GM23338 (cell line): ENCODE measurements around the gene EFNB2. TPM values are rescaled to one million over a fixed set of nuclear protein-coding genes. Genes with fewer than 3 reads are reported as not detected.

ENCODE experiments used
- ATAC-seq: fragments of 200-7000 bp; cut with Tn5 transposase; 3 replicates; pipeline ENCODE4 v1.9.1; 2020
- DNase-seq: peaks from one replicate; pipeline ENCODE4 v3.0.0-alpha.2; 2015; ENCODE audit warnings: low spot score
- H2AFZ ChIP-seq: fragments of 200-600 bp; sonication (generic); 2 replicates; pipeline ENCODE4 v1.8.0; 2016; ENCODE audit warnings: antibody characterized with exemption, mild to moderate bottlenecking, moderate library complexity
- H3F3A ChIP-seq: fragments of 200-600 bp; sonication (generic); replicated peaks from 2 replicates; pipeline ENCODE4 v1.8.0; 2017; ENCODE audit warnings: antibody characterized with exemption, mixed run types, low read depth
- H3K27ac ChIP-seq: fragments of 200-600 bp; sonication (generic); 2 replicates; pipeline ENCODE4 v1.6.1; 2016; ENCODE audit warnings: low read depth
- H3K27me3 ChIP-seq: fragments of 200-600 bp; sonication (generic); 2 replicates; pipeline ENCODE4 v1.8.0; 2016; ENCODE audit warnings: mild to moderate bottlenecking, mixed run types, moderate library complexity; ENCODE audit not compliant: insufficient read depth
- H3K36me3 ChIP-seq: fragments of 200-600 bp; sonication (generic); 2 replicates; pipeline ENCODE4 v1.8.0; 2016; ENCODE audit warnings: mild to moderate bottlenecking; ENCODE audit not compliant: insufficient read depth
- H3K4me1 ChIP-seq: fragments of 200-600 bp; sonication (generic); 2 replicates; pipeline ENCODE4 v1.8.0; 2016; ENCODE audit warnings: mild to moderate bottlenecking, moderate library complexity; ENCODE audit not compliant: insufficient read depth
- H3K4me2 ChIP-seq: fragments of 200-600 bp; sonication (generic); 2 replicates; pipeline ENCODE4 v1.7.1; 2017; ENCODE audit warnings: mixed run types
- H3K4me3 ChIP-seq: fragments of 200-600 bp; sonication (generic); 2 replicates; pipeline ENCODE4 v1.6.1; 2016; ENCODE audit warnings: mixed run types
- H3K79me2 ChIP-seq: fragments of 200-600 bp; sonication (generic); replicated peaks from 2 replicates; pipeline ENCODE4 v1.8.0; 2017; ENCODE audit warnings: mild to moderate bottlenecking; ENCODE audit not compliant: insufficient read depth
- H3K9me2 ChIP-seq: fragments of 200-600 bp; sonication (generic); 2 replicates; pipeline ENCODE4 v1.8.0; 2017; ENCODE audit not compliant: insufficient read depth
- H4K20me1 ChIP-seq: fragments of 200-600 bp; sonication (generic); replicated peaks from 2 replicates; pipeline ENCODE4 v1.8.0; 2017; ENCODE audit warnings: mild to moderate bottlenecking; ENCODE audit not compliant: insufficient read depth
- H3K27ac Mint-ChIP-seq: 2 replicates; pipeline ENCODE4 v1.8.0; 2020; ENCODE audit warnings: inconsistent platforms, mild to moderate bottlenecking, moderate library complexity, mixed read lengths
- H3K27me3 Mint-ChIP-seq: 3 replicates; pipeline ENCODE4 v1.8.0; 2022; ENCODE audit warnings: low read depth, mild to moderate bottlenecking, moderate library complexity, mixed read lengths, inconsistent platforms; ENCODE audit not compliant: insufficient read depth, poor library complexity
- H3K36me3 Mint-ChIP-seq: 3 replicates; pipeline ENCODE4 v1.8.0; 2021; ENCODE audit warnings: low read depth, mild to moderate bottlenecking, inconsistent platforms, moderate library complexity, mixed read lengths
- H3K4me1 Mint-ChIP-seq: 3 replicates; pipeline ENCODE4 v1.8.0; 2020; ENCODE audit warnings: mild to moderate bottlenecking, inconsistent platforms, mixed read lengths
- H3K4me3 Mint-ChIP-seq: 3 replicates; pipeline ENCODE4 v1.8.0; 2021; ENCODE audit warnings: moderate library complexity, mild to moderate bottlenecking, inconsistent platforms, mixed read lengths
- H3K9me3 Mint-ChIP-seq: 3 replicates; pipeline ENCODE4 v1.8.0; 2020; ENCODE audit warnings: moderate library complexity, mild to moderate bottlenecking, inconsistent platforms, mixed read lengths
- CREB1 ChIP-seq: fragments of 250-450 bp; sonication (Bioruptor Pico); IDR thresholded peaks from 2 replicates; pipeline ENCODE4 v1.5.0; 2020; ENCODE audit warnings: low read depth, mild to moderate bottlenecking, moderate library complexity
- EZH2 ChIP-seq: fragments of 200-600 bp; sonication (generic); IDR thresholded peaks from one replicate; pipeline ENCODE4 v1.8.0; 2017; ENCODE audit warnings: antibody characterized with exemption, mild to moderate bottlenecking, low read depth; ENCODE audit not compliant: unreplicated experiment
- EZH2phosphoT487 ChIP-seq: fragments of 200-600 bp; sonication (generic); IDR thresholded peaks from one replicate; pipeline ENCODE4 v1.8.1; 2018; ENCODE audit warnings: antibody characterized with exemption; ENCODE audit not compliant: unreplicated experiment
- JUNB ChIP-seq: IDR thresholded peaks from one replicate; pipeline ENCODE4 v1.6.1; 2016; ENCODE audit warnings: antibody characterized with exemption; ENCODE audit not compliant: unreplicated experiment
- POLR2AphosphoS5 ChIP-seq: IDR thresholded peaks from 2 replicates; pipeline ENCODE4 v1.6.1; 2016; ENCODE audit warnings: antibody characterized with exemption, low read depth
- polyA plus RNA-seq: library from polyadenylated mRNA; unstranded; fragments of >200 nt; fragmentation: Nextera tagmentation; extraction: Ambion mirVana; gene quantifications from 2 replicates; pipeline ENCODE4 v1.2.1, GENCODE V29; 2016
- total RNA-seq: library from RNA; depleted of rRNA; stranded (reverse); fragments of >200 nt; shearing (Covaris generic); gene quantifications from 2 replicates; pipeline ENCODE4 v1.2.3, GENCODE V29; 2014
- TF ChIP-seq, protein P1 (sequence below): IDR thresholded peaks from one replicate; pipeline ENCODE4 v1.6.1; 2018; ENCODE audit warnings: antibody characterized with exemption; ENCODE audit not compliant: unreplicated experiment
- TF ChIP-seq, protein P2 (sequence below): fragments of 250-450 bp; sonication (Bioruptor Pico); IDR thresholded peaks from 2 replicates; pipeline ENCODE4 v1.5.0; 2020; ENCODE audit warnings: mild to moderate bottlenecking, moderate library complexity
- TF ChIP-seq, protein P3 (sequence below): IDR thresholded peaks from 2 replicates; pipeline ENCODE4 v1.6.1; 2016; ENCODE audit warnings: antibody characterized with exemption
- TF ChIP-seq, protein P4 (sequence below), 2 experiments: fragments of 200-600 bp in 1 of 2; sonication (generic) in 1 of 2; conservative IDR thresholded peaks; 2 replicates each; pipeline versions ENCODE4 v1.5.1 to v1.6.1; 2016 to 2017; ENCODE audit warnings: antibody characterized with exemption in 2 of 2, low read depth in 2 of 2, mild to moderate bottlenecking in 2 of 2, moderate library complexity in 1 of 2

EFNB2 gene
- total and polyA plus RNA-seq, 2 experiments from 2014 or later = 5.7 to 10.9 TPM

DNA sequence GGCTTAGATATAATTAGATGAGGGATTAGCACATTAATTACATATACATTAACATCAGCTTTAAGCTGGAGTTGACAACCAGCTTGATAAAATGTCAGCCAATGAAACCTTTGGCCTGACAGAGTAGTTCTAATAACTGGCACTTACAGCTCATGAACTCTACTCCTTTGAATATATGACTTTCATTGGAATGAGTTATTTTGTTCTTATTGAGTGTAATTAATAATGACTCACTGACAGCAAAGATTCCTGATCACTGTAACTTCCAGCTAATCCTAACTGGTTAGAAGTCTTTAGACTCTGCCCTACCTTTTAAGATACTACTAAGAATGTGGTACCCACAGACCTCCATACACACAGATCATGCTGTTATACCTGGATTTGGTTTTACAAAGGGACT is 41.0 kb downstream of the EFNB2 start:
- peaks cover 28% of the 10 kb centered on the region for H3K36me3 Mint-ChIP-seq
- H3K27ac Mint-ChIP-seq = no peak overlapping the region
- ATAC-seq (no peak), DNase-seq (no peak)
- H3K27me3 Mint-ChIP-seq = peaks cover 6% of the 10 kb centered on the region
- H3K4me1 ChIP-seq = peaks cover 48% of the 10 kb centered on the region
- H3K4me3 ChIP-seq = no peak overlapping the region
- peaks cover 48% of the 10 kb centered on the region for H3K4me1 Mint-ChIP-seq
- H3K36me3 ChIP-seq = no peaks in the 10 kb centered on the region
- H3K27me3 ChIP-seq = no peaks in the 10 kb centered on the region
- no peak overlapping the region for H3K4me2 ChIP-seq
- no peaks in the 10 kb centered on the region for H3K9me3 Mint-ChIP-seq
- no peaks in the 10 kb centered on the region for H3F3A ChIP-seq
- TF ChIP-seq, protein P1, sequence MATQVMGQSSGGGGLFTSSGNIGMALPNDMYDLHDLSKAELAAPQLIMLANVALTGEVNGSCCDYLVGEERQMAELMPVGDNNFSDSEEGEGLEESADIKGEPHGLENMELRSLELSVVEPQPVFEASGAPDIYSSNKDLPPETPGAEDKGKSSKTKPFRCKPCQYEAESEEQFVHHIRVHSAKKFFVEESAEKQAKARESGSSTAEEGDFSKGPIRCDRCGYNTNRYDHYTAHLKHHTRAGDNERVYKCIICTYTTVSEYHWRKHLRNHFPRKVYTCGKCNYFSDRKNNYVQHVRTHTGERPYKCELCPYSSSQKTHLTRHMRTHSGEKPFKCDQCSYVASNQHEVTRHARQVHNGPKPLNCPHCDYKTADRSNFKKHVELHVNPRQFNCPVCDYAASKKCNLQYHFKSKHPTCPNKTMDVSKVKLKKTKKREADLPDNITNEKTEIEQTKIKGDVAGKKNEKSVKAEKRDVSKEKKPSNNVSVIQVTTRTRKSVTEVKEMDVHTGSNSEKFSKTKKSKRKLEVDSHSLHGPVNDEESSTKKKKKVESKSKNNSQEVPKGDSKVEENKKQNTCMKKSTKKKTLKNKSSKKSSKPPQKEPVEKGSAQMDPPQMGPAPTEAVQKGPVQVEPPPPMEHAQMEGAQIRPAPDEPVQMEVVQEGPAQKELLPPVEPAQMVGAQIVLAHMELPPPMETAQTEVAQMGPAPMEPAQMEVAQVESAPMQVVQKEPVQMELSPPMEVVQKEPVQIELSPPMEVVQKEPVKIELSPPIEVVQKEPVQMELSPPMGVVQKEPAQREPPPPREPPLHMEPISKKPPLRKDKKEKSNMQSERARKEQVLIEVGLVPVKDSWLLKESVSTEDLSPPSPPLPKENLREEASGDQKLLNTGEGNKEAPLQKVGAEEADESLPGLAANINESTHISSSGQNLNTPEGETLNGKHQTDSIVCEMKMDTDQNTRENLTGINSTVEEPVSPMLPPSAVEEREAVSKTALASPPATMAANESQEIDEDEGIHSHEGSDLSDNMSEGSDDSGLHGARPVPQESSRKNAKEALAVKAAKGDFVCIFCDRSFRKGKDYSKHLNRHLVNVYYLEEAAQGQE = no peak
- TF ChIP-seq EZH2 (no peak), POLR2AphosphoS5 (no peak), EZH2phosphoT487 (no peak), JUNB (no peak), CREB1 (CRISPR knock-in tag) (no peak)
- TF ChIP-seq, protein P2, sequence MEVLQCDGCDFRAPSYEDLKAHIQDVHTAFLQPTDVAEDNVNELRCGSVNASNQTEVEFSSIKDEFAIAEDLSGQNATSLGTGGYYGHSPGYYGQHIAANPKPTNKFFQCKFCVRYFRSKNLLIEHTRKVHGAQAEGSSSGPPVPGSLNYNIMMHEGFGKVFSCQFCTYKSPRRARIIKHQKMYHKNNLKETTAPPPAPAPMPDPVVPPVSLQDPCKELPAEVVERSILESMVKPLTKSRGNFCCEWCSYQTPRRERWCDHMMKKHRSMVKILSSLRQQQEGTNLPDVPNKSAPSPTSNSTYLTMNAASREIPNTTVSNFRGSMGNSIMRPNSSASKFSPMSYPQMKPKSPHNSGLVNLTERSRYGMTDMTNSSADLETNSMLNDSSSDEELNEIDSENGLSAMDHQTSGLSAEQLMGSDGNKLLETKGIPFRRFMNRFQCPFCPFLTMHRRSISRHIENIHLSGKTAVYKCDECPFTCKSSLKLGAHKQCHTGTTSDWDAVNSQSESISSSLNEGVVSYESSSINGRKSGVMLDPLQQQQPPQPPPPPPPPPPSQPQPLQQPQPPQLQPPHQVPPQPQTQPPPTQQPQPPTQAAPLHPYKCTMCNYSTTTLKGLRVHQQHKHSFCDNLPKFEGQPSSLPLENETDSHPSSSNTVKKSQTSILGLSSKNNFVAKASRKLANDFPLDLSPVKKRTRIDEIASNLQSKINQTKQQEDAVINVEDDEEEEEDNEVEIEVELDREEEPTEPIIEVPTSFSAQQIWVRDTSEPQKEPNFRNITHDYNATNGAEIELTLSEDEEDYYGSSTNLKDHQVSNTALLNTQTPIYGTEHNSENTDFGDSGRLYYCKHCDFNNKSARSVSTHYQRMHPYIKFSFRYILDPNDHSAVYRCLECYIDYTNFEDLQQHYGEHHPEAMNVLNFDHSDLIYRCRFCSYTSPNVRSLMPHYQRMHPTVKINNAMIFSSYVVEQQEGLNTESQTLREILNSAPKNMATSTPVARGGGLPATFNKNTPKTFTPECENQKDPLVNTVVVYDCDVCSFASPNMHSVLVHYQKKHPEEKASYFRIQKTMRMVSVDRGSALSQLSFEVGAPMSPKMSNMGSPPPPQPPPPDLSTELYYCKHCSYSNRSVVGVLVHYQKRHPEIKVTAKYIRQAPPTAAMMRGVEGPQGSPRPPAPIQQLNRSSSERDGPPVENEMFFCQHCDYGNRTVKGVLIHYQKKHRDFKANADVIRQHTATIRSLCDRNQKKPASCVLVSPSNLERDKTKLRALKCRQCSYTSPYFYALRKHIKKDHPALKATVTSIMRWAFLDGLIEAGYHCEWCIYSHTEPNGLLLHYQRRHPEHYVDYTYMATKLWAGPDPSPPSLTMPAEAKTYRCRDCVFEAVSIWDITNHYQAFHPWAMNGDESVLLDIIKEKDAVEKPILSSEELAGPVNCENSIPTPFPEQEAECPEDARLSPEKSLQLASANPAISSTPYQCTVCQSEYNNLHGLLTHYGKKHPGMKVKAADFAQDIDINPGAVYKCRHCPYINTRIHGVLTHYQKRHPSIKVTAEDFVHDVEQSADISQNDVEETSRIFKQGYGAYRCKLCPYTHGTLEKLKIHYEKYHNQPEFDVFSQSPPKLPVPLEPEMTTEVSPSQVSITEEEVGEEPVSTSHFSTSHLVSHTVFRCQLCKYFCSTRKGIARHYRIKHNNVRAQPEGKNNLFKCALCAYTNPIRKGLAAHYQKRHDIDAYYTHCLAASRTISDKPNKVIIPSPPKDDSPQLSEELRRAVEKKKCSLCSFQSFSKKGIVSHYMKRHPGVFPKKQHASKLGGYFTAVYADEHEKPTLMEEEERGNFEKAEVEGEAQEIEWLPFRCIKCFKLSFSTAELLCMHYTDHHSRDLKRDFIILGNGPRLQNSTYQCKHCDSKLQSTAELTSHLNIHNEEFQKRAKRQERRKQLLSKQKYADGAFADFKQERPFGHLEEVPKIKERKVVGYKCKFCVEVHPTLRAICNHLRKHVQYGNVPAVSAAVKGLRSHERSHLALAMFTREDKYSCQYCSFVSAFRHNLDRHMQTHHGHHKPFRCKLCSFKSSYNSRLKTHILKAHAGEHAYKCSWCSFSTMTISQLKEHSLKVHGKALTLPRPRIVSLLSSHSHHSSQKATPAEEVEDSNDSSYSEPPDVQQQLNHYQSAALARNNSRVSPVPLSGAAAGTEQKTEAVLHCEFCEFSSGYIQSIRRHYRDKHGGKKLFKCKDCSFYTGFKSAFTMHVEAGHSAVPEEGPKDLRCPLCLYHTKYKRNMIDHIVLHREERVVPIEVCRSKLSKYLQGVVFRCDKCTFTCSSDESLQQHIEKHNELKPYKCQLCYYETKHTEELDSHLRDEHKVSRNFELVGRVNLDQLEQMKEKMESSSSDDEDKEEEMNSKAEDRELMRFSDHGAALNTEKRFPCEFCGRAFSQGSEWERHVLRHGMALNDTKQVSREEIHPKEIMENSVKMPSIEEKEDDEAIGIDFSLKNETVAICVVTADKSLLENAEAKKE (CRISPR knock-in tag) = no peak
- TF ChIP-seq, protein P3, sequence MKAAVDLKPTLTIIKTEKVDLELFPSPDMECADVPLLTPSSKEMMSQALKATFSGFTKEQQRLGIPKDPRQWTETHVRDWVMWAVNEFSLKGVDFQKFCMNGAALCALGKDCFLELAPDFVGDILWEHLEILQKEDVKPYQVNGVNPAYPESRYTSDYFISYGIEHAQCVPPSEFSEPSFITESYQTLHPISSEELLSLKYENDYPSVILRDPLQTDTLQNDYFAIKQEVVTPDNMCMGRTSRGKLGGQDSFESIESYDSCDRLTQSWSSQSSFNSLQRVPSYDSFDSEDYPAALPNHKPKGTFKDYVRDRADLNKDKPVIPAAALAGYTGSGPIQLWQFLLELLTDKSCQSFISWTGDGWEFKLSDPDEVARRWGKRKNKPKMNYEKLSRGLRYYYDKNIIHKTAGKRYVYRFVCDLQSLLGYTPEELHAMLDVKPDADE = no peak
- TF ChIP-seq, protein P4, sequence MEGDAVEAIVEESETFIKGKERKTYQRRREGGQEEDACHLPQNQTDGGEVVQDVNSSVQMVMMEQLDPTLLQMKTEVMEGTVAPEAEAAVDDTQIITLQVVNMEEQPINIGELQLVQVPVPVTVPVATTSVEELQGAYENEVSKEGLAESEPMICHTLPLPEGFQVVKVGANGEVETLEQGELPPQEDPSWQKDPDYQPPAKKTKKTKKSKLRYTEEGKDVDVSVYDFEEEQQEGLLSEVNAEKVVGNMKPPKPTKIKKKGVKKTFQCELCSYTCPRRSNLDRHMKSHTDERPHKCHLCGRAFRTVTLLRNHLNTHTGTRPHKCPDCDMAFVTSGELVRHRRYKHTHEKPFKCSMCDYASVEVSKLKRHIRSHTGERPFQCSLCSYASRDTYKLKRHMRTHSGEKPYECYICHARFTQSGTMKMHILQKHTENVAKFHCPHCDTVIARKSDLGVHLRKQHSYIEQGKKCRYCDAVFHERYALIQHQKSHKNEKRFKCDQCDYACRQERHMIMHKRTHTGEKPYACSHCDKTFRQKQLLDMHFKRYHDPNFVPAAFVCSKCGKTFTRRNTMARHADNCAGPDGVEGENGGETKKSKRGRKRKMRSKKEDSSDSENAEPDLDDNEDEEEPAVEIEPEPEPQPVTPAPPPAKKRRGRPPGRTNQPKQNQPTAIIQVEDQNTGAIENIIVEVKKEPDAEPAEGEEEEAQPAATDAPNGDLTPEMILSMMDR (conservative IDR thresholded peaks at IDR 0.05; ENCODE audit: low read depth in 2 of 2) = no peak
- H3K79me2 ChIP-seq = peaks cover 4% of the 10 kb centered on the region; the same call in 1 of the 2 replicates
- no peak overlapping the region for H3K27ac ChIP-seq
- H3K9me2 ChIP-seq = no peaks in the 10 kb centered on the region
- H4K20me1 ChIP-seq = no peaks in the 10 kb centered on the region
- H2AFZ ChIP-seq = no peak overlapping the region
- no peak overlapping the region for H3K4me3 Mint-ChIP-seq
